NCI-H2107 treated with DMSO at 0.1 percent for 48 hours (cell line): ENCODE measurements around the gene STK11.
A peak's percentile ranks its signal among the peaks of the same experiment; 100 is the strongest.
"Not testable (repeated sequence)": the region's sequence is repeated elsewhere in the genome, so short reads cannot be mapped to it uniquely, and the experiment has no call there.

Experiments used
- DNase-seq: peaks from one replicate; lab custom pipeline; 2025; ENCODE audit not compliant: unreplicated experiment; lab: John Stamatoyannopoulos, UW

The STK11 gene

DNA sequence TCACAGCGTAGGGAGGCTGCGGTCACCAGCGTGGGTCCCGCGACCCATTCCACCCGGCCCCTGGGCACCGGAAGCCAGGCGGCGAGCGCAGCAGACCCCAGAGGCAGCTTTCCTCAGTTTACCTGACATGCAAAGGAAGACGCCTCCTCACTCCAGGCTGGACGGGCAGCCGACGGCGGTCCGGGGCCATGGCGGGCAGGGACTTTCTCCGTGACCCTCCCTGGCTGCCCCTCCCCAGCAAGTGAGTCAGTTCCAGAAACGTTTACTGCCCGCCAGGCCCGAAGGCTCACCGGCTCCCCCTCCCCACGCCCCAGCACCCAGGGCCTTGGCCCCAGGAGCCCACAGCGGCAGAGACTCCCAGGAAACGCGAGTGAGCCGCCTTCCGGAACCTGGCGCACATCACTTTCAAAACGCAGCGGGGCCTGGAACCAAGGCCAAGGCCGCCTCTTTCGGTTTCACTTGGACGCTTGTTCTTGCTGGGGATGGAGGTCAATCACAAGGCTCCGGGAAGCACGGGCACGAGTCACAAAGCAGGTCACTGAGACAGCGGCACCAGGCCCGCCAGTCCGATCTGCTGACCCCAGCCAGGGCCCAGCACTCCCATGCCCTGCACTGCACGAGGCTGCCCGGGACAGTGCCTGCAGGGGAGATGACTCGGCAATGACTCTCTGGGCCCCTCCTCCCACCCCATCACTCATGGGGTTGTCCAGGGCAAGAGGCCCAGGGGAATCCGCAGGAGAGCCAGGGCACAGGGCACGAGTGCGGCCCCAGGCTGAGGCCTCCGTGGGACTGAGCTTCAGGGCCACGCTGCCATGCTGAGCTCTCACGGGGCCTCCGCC, 36.8 kb upstream of the STK11 start:
- DNase-seq = no peak

GRCh38 chr19:1169411-1169791, 36.2 kb upstream of the STK11 start:
- DNase-seq = no peak

GRCh38 chr19:1169921-1170885, 35.4 kb upstream of the STK11 start:
- no peak for DNase-seq

DNA sequence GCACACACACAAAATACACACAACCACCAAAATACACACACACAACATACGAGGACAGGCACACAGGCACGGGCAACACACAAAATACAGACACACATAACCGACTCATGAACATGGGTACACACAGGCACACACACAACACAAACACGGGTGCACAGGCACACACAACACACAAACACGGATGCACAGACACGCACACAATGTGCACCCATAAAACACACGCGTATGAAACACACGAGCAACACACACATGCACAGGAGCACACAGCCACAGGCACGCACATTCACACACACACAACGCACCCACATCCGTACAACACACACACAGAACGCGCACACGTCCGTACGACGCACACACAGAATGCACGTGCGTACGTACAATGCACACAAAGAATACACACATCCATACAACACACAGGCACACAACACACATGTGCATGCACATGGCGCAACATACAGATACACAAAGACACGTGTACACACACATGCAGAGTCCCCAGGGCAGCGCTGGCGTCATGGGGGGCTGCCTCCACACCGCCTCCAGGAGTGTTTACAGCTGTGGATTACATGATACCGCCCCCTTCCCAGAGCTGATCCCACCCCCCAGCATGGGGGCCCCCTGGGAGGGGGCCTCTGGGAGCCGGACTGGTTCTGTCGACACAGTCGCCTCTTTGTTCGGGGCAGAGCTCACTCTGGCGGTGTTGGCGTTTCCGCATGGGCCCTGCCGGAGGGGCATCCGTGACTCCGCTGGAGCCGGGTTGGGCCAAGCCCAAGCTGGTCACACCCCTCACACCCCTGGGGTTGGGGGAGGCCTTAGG, 34.4 kb upstream of the STK11 start:
- DNase-seq = no peak

DNA sequence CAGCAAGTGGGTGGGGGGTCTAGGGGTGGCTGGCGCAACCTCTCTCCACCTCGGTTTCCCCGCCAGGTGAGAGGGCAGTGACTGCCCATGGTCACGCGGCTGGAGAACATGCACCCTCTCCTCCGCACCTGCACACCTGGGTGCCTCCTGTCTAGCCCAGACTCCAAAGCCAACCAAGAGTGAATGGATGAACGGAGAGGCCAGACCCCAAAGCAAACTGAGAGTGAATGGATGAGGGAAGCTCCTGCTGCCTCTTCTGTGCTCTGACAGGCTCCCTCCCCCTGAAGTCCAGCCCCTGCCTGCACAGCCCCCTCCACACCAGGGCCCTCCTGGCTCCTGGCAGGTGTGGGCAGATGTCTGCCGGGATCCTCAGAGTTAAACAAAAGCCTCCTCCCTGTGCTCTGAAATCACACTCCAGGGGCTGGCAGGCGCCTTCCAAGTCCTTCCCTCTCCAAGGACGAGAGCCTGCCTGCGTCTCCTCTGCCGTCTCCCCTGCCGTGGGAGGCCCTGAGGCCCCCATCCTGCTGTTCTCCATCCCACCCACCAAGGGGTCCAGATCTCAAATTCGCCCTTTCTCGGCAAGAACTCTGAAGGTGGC, 33.7 kb upstream of the STK11 start:
- peak; percentile 39 for DNase-seq

- DNase-seq = no peak
These were observed 33.0 kb upstream of the STK11 start for GRCh38 chr19:1172353-1173158.

- DNase-seq = no peak
These were observed 32.3 kb upstream of the STK11 start for GRCh38 chr19:1173159-1173844.

- peak; percentile 33 for DNase-seq
These were observed 31.5 kb upstream of the STK11 start, which contains the start of gene SBNO2 for GRCh38 chr19:1173845-1174809. Gene SBNO2 (minus strand): TSS chr19:1174268. CDS start chr19:1154276, 19,992 bp downstream.

DNA sequence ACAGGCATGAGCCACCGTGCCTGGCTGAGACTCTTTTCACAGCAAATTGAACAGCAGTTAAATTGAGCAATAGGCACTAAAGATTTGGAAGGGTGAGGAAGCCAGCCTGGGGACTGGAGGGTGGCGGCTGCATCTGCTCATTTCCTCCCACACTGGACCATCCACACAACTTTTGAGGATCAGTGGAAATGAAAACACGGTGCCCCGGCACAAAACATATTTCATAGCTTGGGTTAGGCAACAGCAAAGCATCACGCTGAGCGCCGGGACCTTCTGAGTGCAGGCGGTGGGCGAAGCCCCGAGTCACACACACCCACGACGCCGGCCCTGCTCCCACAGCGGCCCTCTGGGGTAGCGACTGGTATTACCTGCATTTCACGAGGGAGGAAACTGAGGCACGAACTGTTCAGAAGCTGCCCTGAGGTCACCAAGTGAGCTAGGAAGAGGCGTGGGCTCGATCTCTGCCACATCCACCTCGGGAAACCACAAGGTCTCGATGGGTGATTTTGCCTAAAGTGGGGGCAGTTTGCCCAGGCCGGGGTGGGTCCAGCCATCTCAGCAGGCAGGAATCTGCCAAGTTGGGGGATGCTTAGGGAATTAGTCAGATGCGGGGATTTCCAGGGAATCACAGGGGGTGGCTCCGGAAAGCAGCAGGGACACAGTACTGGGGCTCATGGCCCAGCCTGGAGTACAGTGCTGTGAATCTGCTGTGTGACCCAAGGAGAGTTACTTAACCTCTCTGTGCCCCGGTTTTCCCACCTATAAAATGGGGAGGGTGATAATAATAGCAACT, 28.1 kb upstream of the STK11 start:
- no peak for DNase-seq

DNA sequence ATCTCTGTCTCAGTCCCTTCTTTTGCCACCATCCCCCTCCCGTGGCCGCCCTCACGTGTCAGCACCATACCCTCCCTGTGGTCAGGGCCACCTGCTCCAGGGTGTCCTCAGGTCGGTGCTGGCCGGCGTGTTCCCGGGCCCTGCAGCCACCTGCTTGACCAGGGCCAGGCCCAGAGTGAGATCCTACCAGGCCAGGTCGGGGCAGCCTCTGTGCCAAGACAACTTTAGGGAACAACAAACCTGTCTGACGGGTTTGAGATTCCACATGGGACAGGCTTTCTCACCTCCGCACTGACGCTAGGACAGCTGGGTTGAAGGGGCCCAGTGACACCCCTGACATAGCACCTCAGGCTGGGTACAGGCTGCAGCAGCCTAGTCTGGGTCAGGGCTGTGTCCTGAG, 24.0 kb upstream of the STK11 start:
- no peak for DNase-seq

- no peak for DNase-seq
These were observed 23.5 kb upstream of the STK11 start for GRCh38 chr19:1182068-1182467.

DNA sequence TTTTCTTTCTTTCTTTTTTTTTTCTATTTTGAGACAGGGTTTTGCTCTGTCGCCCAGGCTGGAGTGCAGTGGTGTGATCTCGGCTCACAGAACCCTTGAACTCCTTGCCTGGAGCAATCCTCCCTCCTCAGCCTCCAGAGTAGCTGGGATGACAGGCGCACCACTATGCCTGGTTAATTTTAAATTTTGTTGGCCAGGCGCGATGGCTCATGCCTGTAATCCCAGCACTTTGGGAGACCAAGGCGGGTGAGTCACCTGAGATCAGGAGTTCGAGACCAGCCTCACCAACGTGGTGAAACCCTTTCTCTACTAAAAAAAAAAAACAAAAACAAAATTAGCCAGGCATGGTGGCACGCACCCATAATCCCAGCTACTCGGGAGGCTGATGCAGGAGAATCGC, 22.9 kb upstream of the STK11 start:
- DNase-seq = no peak

- no peak for DNase-seq
These were observed 21.9 kb upstream of the STK11 start for GRCh38 chr19:1183543-1184172.

DNA sequence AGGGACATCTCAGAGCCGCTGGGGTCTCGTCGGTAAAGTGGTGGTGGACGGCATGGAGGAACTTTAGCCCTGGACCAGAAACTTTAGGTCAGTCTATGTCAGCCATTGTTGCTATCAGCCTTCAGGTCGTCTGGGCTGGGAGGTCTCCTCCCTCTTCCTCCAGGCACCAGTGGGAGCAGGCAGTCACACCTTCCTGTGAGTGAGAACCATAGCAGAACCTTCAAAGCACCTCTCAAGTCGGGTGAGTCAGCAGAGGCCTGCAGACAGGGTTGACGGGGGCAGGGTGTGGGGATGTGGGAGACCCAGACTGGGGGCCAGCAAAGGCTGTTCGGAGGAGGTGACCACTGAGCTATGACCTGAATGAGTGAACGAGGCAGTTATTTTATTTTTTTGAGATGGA, 16.2 kb upstream of the STK11 start:
- DNase-seq = no peak

GRCh38 chr19:1199531-1199930, 6.0 kb upstream of the STK11 start:
- no peak for DNase-seq

- DNase-seq = not testable (repeated sequence)
These were observed 5.0 kb upstream of the STK11 start for GRCh38 chr19:1200614-1201013.
